Left lung (tissue), 10 donors: ENCODE results near the gene BCO1. TPM values are rescaled to one million over a fixed set of nuclear protein-coding genes. Genes with fewer than 3 reads are reported as not detected.

Experiments
- ATAC-seq: fragments of 200-7000 bp; cut with Tn5 transposase; one replicate; pipeline ENCODE4 v1.9.1; 2020; ENCODE audit warnings: moderate library complexity
- DNase-seq, 4 donors: peaks; one replicate each; pipeline ENCODE4 v3.0.0-alpha.2; 2013 to 2020
- H3K27ac ChIP-seq, 2 donors: fragments of 200-600 bp; sonication (generic) in 1 of 2; one replicate each; pipeline versions ENCODE4 v1.5.0 to v1.8.0; 2020 to 2021
- H3K27me3 ChIP-seq, 2 donors: fragments of 200-600 bp; sonication (generic) in 1 of 2; one replicate each; pipeline versions ENCODE4 v1.5.0 to v1.8.0; 2020 to 2021
- H3K36me3 ChIP-seq, 2 donors: fragments of 200-600 bp; sonication (generic) in 1 of 2; one replicate each; pipeline versions ENCODE4 v1.5.0 to v1.8.0; 2020 to 2021
- H3K4me1 ChIP-seq, 2 donors: fragments of 200-600 bp; one replicate each; pipeline ENCODE4 v1.8.0; 2021
- H3K4me3 ChIP-seq, 2 donors: fragments of 200-600 bp; sonication (generic) in 1 of 2; one replicate each; pipeline versions ENCODE4 v1.5.0 to v1.8.0; 2020 to 2021; ENCODE audit warnings: mild to moderate bottlenecking in 1 of 2
- H3K9me3 ChIP-seq, 2 donors: fragments of 200-600 bp; sonication (generic) in 1 of 2; one replicate each; pipeline versions ENCODE4 v1.5.0 to v1.8.0; 2020 to 2021
- CTCF ChIP-seq, 2 donors: fragments of 200-600 bp; sonication (generic) in 1 of 2; IDR thresholded peaks; one replicate each; pipeline versions ENCODE4 v1.5.0 to v1.8.0; 2021; ENCODE audit warnings: antibody characterized with exemption in 2 of 2
- intact Hi-C, 2 donors: fragments of 100-400 bp; cut with DNase I; formaldehyde crosslinking; loops; one replicate each; pipeline versions ENCODE4 v1.11.2 to v1.14.2; 2022
- polyA plus RNA-seq, 6 donors: library from polyadenylated mRNA; unstranded; fragments of 120-200 nt; gene quantifications; one replicate each; pipeline ENCODE4 v1.2.1, GENCODE V29; 2013; ENCODE audit not compliant: insufficient read length in 6 of 6
- total RNA-seq, 2 donors: library from RNA; stranded (reverse); fragmentation: NEBNext Ultra II Directional; extraction: Animal tissue kit (Norgen Biotek cat#: 25700); gene quantifications; one replicate each; pipeline ENCODE4 v1.2.1, GENCODE V29; 2021
- donor health status: DM: no; HTN: yes; CAD: no.
- donor health status: DM: no; HTN: no; CAD: no.

BCO1 gene
- total and polyA plus RNA-seq, 8 donors: 0.38 to 0.81 (median 0.58) TPM; not detected in 1

- TF ChIP-seq CTCF (IDR thresholded peaks at IDR 0.05): no peak
- Histone ChIP-seq H3K4me3 (no peak overlapping the region), H3K4me1 (peaks cover 7 to 19% of the 10 kb centered on the region in 2 donors), H3K9me3 (no peaks in the 10 kb centered on the region), H3K27ac (no peak overlapping the region), H3K36me3 (no peaks in the 10 kb centered on the region), H3K27me3 (no peaks in the 10 kb centered on the region)
- intact Hi-C loops: no loop called here
- no peak for DNase-seq
- no peak for ATAC-seq
Measured at GRCh38 chr16:81310045-81310644, 71.7 kb downstream of the BCO1 start.

GRCh38 chr16:81311762-81312161, 73.3 kb downstream of the BCO1 start:
- ATAC-seq (no peak), DNase-seq (no peak)
- Histone ChIP-seq H3K4me3 (no peak overlapping the region), H3K4me1 (peaks cover 7 to 31% of the 10 kb centered on the region in 2 donors), H3K27ac (no peak overlapping the region), H3K36me3 (no peaks in the 10 kb centered on the region), H3K9me3 (no peaks in the 10 kb centered on the region), H3K27me3 (peaks cover 0 to 5% of the 10 kb centered on the region in 2 donors)
- intact Hi-C loops: no loop called here
- TF ChIP-seq CTCF (IDR thresholded peaks at IDR 0.05): no peak

GRCh38 chr16:81313701-81314602, 75.5 kb downstream of the BCO1 start:
- ATAC-seq: no peak
- peak overlapping the region; percentile 79 to 87 for H3K4me3 ChIP-seq
- no peak for DNase-seq
- no peak for TF ChIP-seq CTCF (IDR thresholded peaks at IDR 0.05)
- no peaks in the 10 kb centered on the region for H3K9me3 ChIP-seq
- H3K27me3 ChIP-seq: peaks cover 0 to 5% of the 10 kb centered on the region in 2 donors
- H3K27ac ChIP-seq: peak overlapping the region; percentile 83 to 84
- intact Hi-C loops: no loop called here
- no peaks in the 10 kb centered on the region for H3K36me3 ChIP-seq
- H3K4me1 ChIP-seq: peaks cover 7 to 38% of the 10 kb centered on the region in 2 donors

- no peaks in the 10 kb centered on the region for H3K36me3 ChIP-seq
- H3K4me1 ChIP-seq: peaks cover 7 to 42% of the 10 kb centered on the region in 2 donors
- H3K27me3 ChIP-seq: peaks cover 0 to 5% of the 10 kb centered on the region in 2 donors
- DNase-seq (peak; percentile 92 to 98 (median 96)), ATAC-seq (peak; percentile 98)
- no peaks in the 10 kb centered on the region for H3K9me3 ChIP-seq
- peak within 1 kb of the TSS; percentile 83 to 84 for H3K27ac ChIP-seq
- peak in 1 of 2 donors; percentile 15 for TF ChIP-seq CTCF (IDR thresholded peaks at IDR 0.05)
- peak within 1 kb of the TSS; percentile 79 to 87 for H3K4me3 ChIP-seq
- intact Hi-C loops: no loop called here
Measured at GRCh38 chr16:81314603-81315270, 76.2 kb downstream of the BCO1 start, which contains the start of gene GAN. Gene GAN, plus strand, starts transcription at chr16:81314962. Its CDS starts 152 bp downstream, at chr16:81315114.
